Measurements from ENCODE around the gene GNL1. TPM values are rescaled to one million over a fixed set of nuclear protein-coding genes. Genes with fewer than 3 reads are reported as not detected.

The GNL1 gene
- total RNA-seq, 2 donors from 2014 or later, result 32.9 to 39.0 TPM

DNA sequence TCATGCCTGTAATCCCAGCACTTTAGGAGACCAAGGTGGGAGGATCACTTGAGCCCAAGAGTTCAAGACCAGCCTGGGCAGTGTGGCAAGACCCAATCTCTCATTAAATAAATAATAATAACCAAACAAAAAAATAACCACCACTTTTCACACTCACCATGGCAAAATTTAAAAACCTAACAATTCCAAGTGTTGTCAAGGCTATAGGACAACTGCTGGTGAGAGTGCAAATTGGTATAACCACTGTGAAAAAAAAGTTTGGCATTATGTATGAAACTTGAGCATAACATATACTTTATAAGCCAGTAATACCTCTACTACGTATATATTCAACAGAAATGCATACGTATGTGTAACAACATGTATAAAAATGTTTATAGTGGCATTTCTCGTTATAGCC, 4.6 kb upstream of the GNL1 start:
- ATAC-seq (ENCODE audit: insufficient number of reproducible peaks, low FRiP score, low read depth), result no peak
- no peak overlapping the region for H3K4me3 ChIP-seq
- H3K9me3 ChIP-seq, result no peaks in the 10 kb centered on the region
- DNase-seq (ENCODE audit: low spot score), result no peak
- H3K27ac ChIP-seq, result no peak overlapping the region
- no peaks in the 10 kb centered on the region for H3K27me3 ChIP-seq (replicated peaks; ENCODE audit: insufficient read depth)
- TF ChIP-seq, protein P1, sequence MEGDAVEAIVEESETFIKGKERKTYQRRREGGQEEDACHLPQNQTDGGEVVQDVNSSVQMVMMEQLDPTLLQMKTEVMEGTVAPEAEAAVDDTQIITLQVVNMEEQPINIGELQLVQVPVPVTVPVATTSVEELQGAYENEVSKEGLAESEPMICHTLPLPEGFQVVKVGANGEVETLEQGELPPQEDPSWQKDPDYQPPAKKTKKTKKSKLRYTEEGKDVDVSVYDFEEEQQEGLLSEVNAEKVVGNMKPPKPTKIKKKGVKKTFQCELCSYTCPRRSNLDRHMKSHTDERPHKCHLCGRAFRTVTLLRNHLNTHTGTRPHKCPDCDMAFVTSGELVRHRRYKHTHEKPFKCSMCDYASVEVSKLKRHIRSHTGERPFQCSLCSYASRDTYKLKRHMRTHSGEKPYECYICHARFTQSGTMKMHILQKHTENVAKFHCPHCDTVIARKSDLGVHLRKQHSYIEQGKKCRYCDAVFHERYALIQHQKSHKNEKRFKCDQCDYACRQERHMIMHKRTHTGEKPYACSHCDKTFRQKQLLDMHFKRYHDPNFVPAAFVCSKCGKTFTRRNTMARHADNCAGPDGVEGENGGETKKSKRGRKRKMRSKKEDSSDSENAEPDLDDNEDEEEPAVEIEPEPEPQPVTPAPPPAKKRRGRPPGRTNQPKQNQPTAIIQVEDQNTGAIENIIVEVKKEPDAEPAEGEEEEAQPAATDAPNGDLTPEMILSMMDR (IDR thresholded peaks at IDR 0.05), result no peak
- peaks cover 8 to 12% of the 10 kb centered on the region in 2 donors for H3K4me1 ChIP-seq (ENCODE audit: control insufficient read depth in 1 of 2, low read depth in 2 of 2)
- peaks cover 6% of the 10 kb centered on the region for H3K36me3 ChIP-seq

GRCh38 chr6:30557683-30557981, 1.3 kb upstream of the GNL1 start:
- ATAC-seq (ENCODE audit: insufficient number of reproducible peaks, low FRiP score, low read depth), result no peak
- H3K9me3 ChIP-seq, result no peaks in the 10 kb centered on the region
- peak overlapping the region; percentile 98 to 99 for H3K27ac ChIP-seq
- DNase-seq (ENCODE audit: low spot score), result no peak
- no peaks in the 10 kb centered on the region for H3K27me3 ChIP-seq (replicated peaks; ENCODE audit: insufficient read depth)
- peaks cover 13 to 22% of the 10 kb centered on the region in 2 donors for H3K4me1 ChIP-seq (ENCODE audit: control insufficient read depth in 1 of 2, low read depth in 2 of 2)
- peak overlapping the region; percentile 98 for H3K4me3 ChIP-seq
- TF ChIP-seq, protein P1 (IDR thresholded peaks at IDR 0.05), result no peak
- peaks cover 17% of the 10 kb centered on the region for H3K36me3 ChIP-seq

DNA sequence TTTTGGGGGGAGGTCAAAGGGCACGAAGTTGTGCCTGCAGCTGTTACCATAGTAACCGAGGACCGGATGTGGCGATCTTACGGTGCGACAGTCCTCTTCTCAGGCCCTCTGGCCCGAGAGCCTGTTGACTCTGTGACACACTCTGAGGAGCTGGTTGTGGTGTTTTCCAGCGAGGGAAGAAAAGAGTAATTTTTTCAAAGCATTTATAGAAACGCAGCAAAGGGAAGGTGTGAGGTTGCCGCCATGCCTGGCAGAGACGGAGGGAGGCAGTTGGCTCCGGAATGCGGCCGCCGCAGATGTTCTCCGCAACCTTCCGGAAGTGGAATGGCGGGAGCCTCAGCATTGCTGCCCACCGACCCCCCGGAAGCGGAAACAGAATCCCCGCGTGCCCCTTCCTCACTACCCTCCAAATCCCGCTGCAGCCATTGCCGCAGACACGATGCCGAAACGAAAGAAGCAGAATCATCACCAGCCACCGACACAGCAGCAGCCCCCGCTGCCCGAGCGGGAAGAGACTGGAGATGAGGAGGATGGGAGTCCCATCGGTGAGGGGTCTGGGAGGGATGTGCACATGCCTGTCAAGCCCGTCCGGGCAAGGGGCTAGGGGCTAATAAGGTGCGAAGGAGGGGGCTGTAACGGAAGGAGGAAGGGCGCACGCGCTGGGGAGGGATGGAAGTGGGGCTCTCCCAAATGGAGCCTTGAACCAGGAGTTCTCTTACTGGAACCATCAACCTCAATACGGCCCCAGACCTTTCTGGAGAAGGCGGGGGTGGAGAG, 805 bp upstream of the GNL1 start, which contains the start of gene PRR3:
PRR3 (plus strand) TSS at position 390 of the 777 bp plus-strand sequence; CDS start at position 440, 50 bp downstream.
- DNase-seq (ENCODE audit: low spot score) (peak; percentile 82), ATAC-seq (ENCODE audit: insufficient number of reproducible peaks, low FRiP score, low read depth) (peak; percentile 87)
- Histone ChIP-seq H3K9me3 (no peaks in the 10 kb centered on the region), H3K27ac (peak within 1 kb of the TSS; percentile 98 to 99), H3K4me3 (peak within 1 kb of the TSS; percentile 98), H3K27me3 (replicated peaks; ENCODE audit: insufficient read depth) (no peaks in the 10 kb centered on the region), H3K36me3 (peaks cover 17% of the 10 kb centered on the region), H3K4me1 (ENCODE audit: control insufficient read depth in 1 of 2, low read depth in 2 of 2) (peaks cover 13 to 22% of the 10 kb centered on the region in 2 donors)
- TF ChIP-seq, protein P1 (IDR thresholded peaks at IDR 0.05), result no peak

GRCh38 chr6:30555816-30556065, 548 bp downstream of the GNL1 start:
- DNase-seq (ENCODE audit: low spot score) (no peak), ATAC-seq (ENCODE audit: insufficient number of reproducible peaks, low FRiP score, low read depth) (peak; percentile 13)
- TF ChIP-seq, protein P1 (IDR thresholded peaks at IDR 0.05), result no peak
- peaks cover 24% of the 10 kb centered on the region for H3K36me3 ChIP-seq
- peak overlapping the region; percentile 98 to 99 for H3K27ac ChIP-seq
- no peaks in the 10 kb centered on the region for H3K9me3 ChIP-seq
- H3K27me3 ChIP-seq (replicated peaks; ENCODE audit: insufficient read depth), result no peaks in the 10 kb centered on the region
- peak overlapping the region; percentile 98 for H3K4me3 ChIP-seq
- H3K4me1 ChIP-seq (ENCODE audit: control insufficient read depth in 1 of 2, low read depth in 2 of 2), result peaks cover 13 to 22% of the 10 kb centered on the region in 2 donors

GRCh38 chr6:30554962-30555815, 1.1 kb downstream of the GNL1 start:
- Histone ChIP-seq H3K4me1 (ENCODE audit: control insufficient read depth in 1 of 2, low read depth in 2 of 2) (peaks cover 13 to 22% of the 10 kb centered on the region in 2 donors), H3K9me3 (no peaks in the 10 kb centered on the region), H3K27ac (peak overlapping the region; percentile 98 to 99), H3K4me3 (peak overlapping the region; percentile 98), H3K27me3 (replicated peaks; ENCODE audit: insufficient read depth) (no peaks in the 10 kb centered on the region), H3K36me3 (peaks cover 28% of the 10 kb centered on the region)
- DNase-seq (ENCODE audit: low spot score) (no peak), ATAC-seq (ENCODE audit: insufficient number of reproducible peaks, low FRiP score, low read depth) (peak; percentile 27)
- TF ChIP-seq, protein P1 (IDR thresholded peaks at IDR 0.05), result no peak

Measured in thoracic aorta (tissue), 2 donors.